MM.1S (cell line): Measurements from ENCODE around the gene CPEB4.

Source experiments
- DNase-seq: peaks from one replicate; pipeline ENCODE4 v3.0.0-alpha.2; 2015
- H2AFZ ChIP-seq: fragments of 300-600 bp; sonication (generic); 2 replicates; pipeline ENCODE4 v1.6.0; 2016; ENCODE audit warnings: antibody characterized with exemption, low read length
- H3F3A ChIP-seq: fragments of 300-600 bp; sonication (generic); 2 replicates; pipeline ENCODE4 v1.6.1; 2016; ENCODE audit warnings: mild to moderate bottlenecking, antibody characterized with exemption, low read length, moderate library complexity, mixed read lengths; ENCODE audit not compliant: insufficient read depth
- H3K27ac ChIP-seq: fragments of 300-600 bp; sonication (generic); 2 replicates; pipeline ENCODE4 v1.5.1; 2016; ENCODE audit warnings: mild to moderate bottlenecking, low read length
- H3K27me3 ChIP-seq: fragments of 300-600 bp; sonication (generic); replicated peaks from 2 replicates; pipeline ENCODE4 v1.6.0; 2016; ENCODE audit warnings: low read length; ENCODE audit not compliant: insufficient read depth
- H3K36me3 ChIP-seq: fragments of 300-600 bp; sonication (generic); replicated peaks from 2 replicates; pipeline ENCODE4 v1.6.1; 2016; ENCODE audit warnings: mild to moderate bottlenecking, low read length, mixed read lengths; ENCODE audit not compliant: insufficient read depth
- H3K4me1 ChIP-seq: fragments of 300-600 bp; sonication (generic); 2 replicates; pipeline ENCODE4 v1.6.1; 2016; ENCODE audit warnings: low read length, mixed read lengths
- H3K4me2 ChIP-seq: fragments of 300-600 bp; sonication (generic); 2 replicates; pipeline ENCODE4 v1.6.0; 2016; ENCODE audit warnings: low read depth, low read length
- H3K4me3 ChIP-seq: fragments of 300-600 bp; sonication (generic); 2 replicates; pipeline ENCODE4 v1.5.1; 2016; ENCODE audit warnings: low read length, mixed read lengths
- H3K79me2 ChIP-seq: fragments of 300-600 bp; sonication (generic); 2 replicates; pipeline ENCODE4 v1.6.1; 2016; ENCODE audit warnings: mixed run types, low read length, mixed read lengths
- H3K9ac ChIP-seq: fragments of 300-600 bp; sonication (generic); 2 replicates; pipeline ENCODE4 v1.6.1; 2016; ENCODE audit warnings: low read length, mixed read lengths
- H3K9me2 ChIP-seq: fragments of 300-600 bp; sonication (generic); replicated peaks from 2 replicates; pipeline ENCODE4 v1.6.1; 2016; ENCODE audit warnings: mild to moderate bottlenecking, low read length, mixed read lengths; ENCODE audit not compliant: insufficient read depth
- H3K9me3 ChIP-seq: fragments of 300-600 bp; sonication (generic); replicated peaks from 2 replicates; pipeline ENCODE4 v1.6.1; 2016; ENCODE audit warnings: mild to moderate bottlenecking, low read length, mixed read lengths; ENCODE audit not compliant: insufficient read depth
- H4K20me1 ChIP-seq: fragments of 300-600 bp; sonication (generic); 2 replicates; pipeline ENCODE4 v1.6.1; 2016; ENCODE audit warnings: mild to moderate bottlenecking, low read length, moderate library complexity, mixed read lengths; ENCODE audit not compliant: insufficient read depth
- CTCF ChIP-seq: fragments of 300-600 bp; sonication (generic); IDR thresholded peaks from 2 replicates; pipeline ENCODE4 v1.5.1; 2016; ENCODE audit warnings: antibody characterized with exemption, low read length, mixed read lengths
- EZH2 ChIP-seq: fragments of 300-600 bp; sonication (generic); optimal IDR thresholded peaks from 2 replicates; pipeline ENCODE3; 2017; ENCODE audit warnings: low read depth, mild to moderate bottlenecking, antibody characterized with exemption, low read length, mixed read lengths
- EZH2phosphoT487 ChIP-seq: fragments of 300-600 bp; sonication (generic); IDR thresholded peaks from 2 replicates; pipeline ENCODE4 v1.6.1; 2018; ENCODE audit warnings: antibody characterized with exemption, low read length

The CPEB4 gene

GRCh38 chr5:173971681-173972345 lies 83.7 kb downstream of the CPEB4 start:
- no peaks in the 10 kb centered on the region for H3F3A ChIP-seq
- no peaks in the 10 kb centered on the region for H3K36me3 ChIP-seq
- H2AFZ ChIP-seq = 0 out of 2 replicates have a peak overlapping the region, but pooled peaks have one; percentile 23
- H3K27me3 ChIP-seq = no peaks in the 10 kb centered on the region
- peaks cover 15% of the 10 kb centered on the region for H3K4me1 ChIP-seq
- peak overlapping the region; percentile 2; the same call in 1 of the 2 replicates for H3K4me2 ChIP-seq
- H3K9me2 ChIP-seq = no peaks in the 10 kb centered on the region
- H3K4me3 ChIP-seq = no peak overlapping the region
- H3K9me3 ChIP-seq = no peaks in the 10 kb centered on the region
- H3K9ac ChIP-seq = no peak overlapping the region
- H4K20me1 ChIP-seq = no peaks in the 10 kb centered on the region
- H3K27ac ChIP-seq = peak overlapping the region; percentile 7; the same call in 1 of the 2 replicates
- TF ChIP-seq CTCF = no peak
- TF ChIP-seq EZH2 = no peak
- no peak for TF ChIP-seq EZH2phosphoT487
- H3K79me2 ChIP-seq = no peaks in the 10 kb centered on the region
- DNase-seq = no peak

GRCh38 chr5:173972607-173972924 lies 84.4 kb downstream of the CPEB4 start:
- Histone ChIP-seq H3K4me2 (peak overlapping the region; percentile 84; the same call in 1 of the 2 replicates), H3K36me3 (no peaks in the 10 kb centered on the region), H3K27ac (no peak overlapping the region), H3K9me2 (no peaks in the 10 kb centered on the region), H3K27me3 (no peaks in the 10 kb centered on the region), H3K9me3 (no peaks in the 10 kb centered on the region), H2AFZ (peak overlapping the region; percentile 67; the same call in 1 of the 2 replicates), H3K9ac (no peak overlapping the region), H3K4me1 (peaks cover 15% of the 10 kb centered on the region), H3K4me3 (peak overlapping the region; percentile 79), H4K20me1 (no peaks in the 10 kb centered on the region), H3F3A (no peaks in the 10 kb centered on the region), H3K79me2 (no peaks in the 10 kb centered on the region)
- no peak for DNase-seq
- TF ChIP-seq EZH2phosphoT487 (no peak), CTCF (no peak), EZH2 (no peak)

- Histone ChIP-seq H4K20me1 (no peaks in the 10 kb centered on the region), H3F3A (no peaks in the 10 kb centered on the region), H2AFZ (peak overlapping the region; percentile 67), H3K36me3 (no peaks in the 10 kb centered on the region), H3K9me2 (no peaks in the 10 kb centered on the region), H3K27me3 (no peaks in the 10 kb centered on the region), H3K4me1 (peaks cover 15% of the 10 kb centered on the region), H3K9ac (peak overlapping the region; percentile 18; the same call in 1 of the 2 replicates), H3K4me3 (peak overlapping the region; percentile 79), H3K9me3 (no peaks in the 10 kb centered on the region), H3K27ac (no peak overlapping the region), H3K4me2 (peak overlapping the region; percentile 84), H3K79me2 (no peaks in the 10 kb centered on the region)
- peak; percentile 67 for DNase-seq
- no peak for TF ChIP-seq EZH2phosphoT487
- TF ChIP-seq CTCF = peak; percentile 86
- no peak for TF ChIP-seq EZH2
Observed at GRCh38 chr5:173972925-173973615, 84.9 kb downstream of the CPEB4 start.
